Fibroblast of villous mesenchyme (primary cell): ENCODE data around the gene CBFB. TPM values are rescaled to one million over a fixed set of nuclear protein-coding genes. Genes with fewer than 3 reads are reported as not detected.

Experiments
- DNase-seq: peaks from one replicate; pipeline ENCODE4 v3.0.0-alpha.2; 2010; ENCODE audit warnings: low read depth
- H3K4me3 ChIP-seq: 2 replicates; pipeline ENCODE4 v1.5.1; 2011; ENCODE audit warnings: low read depth, mild to moderate bottlenecking, low read length
- CTCF ChIP-seq: IDR thresholded peaks from 2 replicates; pipeline ENCODE4 v1.5.1; 2012; ENCODE audit warnings: low read depth, mild to moderate bottlenecking, low read length; ENCODE audit not compliant: insufficient read depth
- total RNA-seq: library from RNA; depleted of rRNA; stranded (reverse); fragments of >200 nt; gene quantifications from 2 replicates; pipeline ENCODE4 v1.2.3, GENCODE V29; 2012

The CBFB gene
- total RNA-seq, 1 donor, result 91.5 TPM

GRCh38 chr16:67054901-67055300, 26.0 kb downstream of the CBFB start:
- no peak for DNase-seq
- H3K4me3 ChIP-seq, result no peak overlapping the region
- TF ChIP-seq CTCF, result no peak

GRCh38 chr16:67055712-67056487, 27.0 kb downstream of the CBFB start:
- DNase-seq, result peak; percentile 94
- no peak overlapping the region for H3K4me3 ChIP-seq
- TF ChIP-seq CTCF, result no peak

- DNase-seq, result no peak
- no peak for TF ChIP-seq CTCF
- H3K4me3 ChIP-seq, result no peak overlapping the region
These were observed 34.1 kb downstream of the CBFB start for GRCh38 chr16:67063008-67063407.

- no peak overlapping the region for H3K4me3 ChIP-seq
- no peak for TF ChIP-seq CTCF
- no peak for DNase-seq
These were observed 39.3 kb downstream of the CBFB start for GRCh38 chr16:67068212-67068753.

GRCh38 chr16:67071476-67072048, 42.6 kb downstream of the CBFB start:
- TF ChIP-seq CTCF, result no peak
- H3K4me3 ChIP-seq, result no peak overlapping the region
- no peak for DNase-seq

GRCh38 chr16:67075331-67075730, 46.4 kb downstream of the CBFB start:
- no peak overlapping the region for H3K4me3 ChIP-seq
- TF ChIP-seq CTCF, result no peak
- DNase-seq, result no peak
